Activated B cell treated with CpG ODN at 0.5 μM for 24 hours (primary cell): ENCODE measurements around the gene ING5. TPM values are rescaled to one million over a fixed set of nuclear protein-coding genes. Genes with fewer than 3 reads are reported as not detected.
A peak's percentile ranks its signal among the peaks of the same experiment; 100 is the strongest.

Experiments
- ATAC-seq: fragments of 200-7000 bp; cut with Tn5 transposase; one replicate; pipeline ENCODE4 v1.10.0; 2021; ENCODE audit warnings: low read depth, mild to moderate bottlenecking, moderate library complexity
- CTCF ChIA-PET: fragments of 350-600 bp; sonication (Branson Sonifier 250); formaldehyde crosslinking; loops from one replicate; lab custom pipeline; 2021; ENCODE audit warnings: antibody characterized with exemption; lab: Charles Lee
- POLR2A ChIA-PET: fragments of 350-600 bp; sonication (Branson Sonifier 250); formaldehyde crosslinking; loops from one replicate; lab custom pipeline; 2021; ENCODE audit warnings: antibody characterized with exemption; lab: Charles Lee
- DNase-seq: peaks from one replicate; pipeline ENCODE4 v3.0.0; 2022
- H3K27ac Mint-ChIP-seq: one replicate; pipeline ENCODE4 v1.8.0; 2020; ENCODE audit warnings: mixed read lengths
- H3K27me3 Mint-ChIP-seq: one replicate; pipeline ENCODE4 v1.8.0; 2021; ENCODE audit warnings: mixed read lengths
- H3K36me3 Mint-ChIP-seq: one replicate; pipeline ENCODE4 v1.8.0; 2021; ENCODE audit warnings: low read depth, mixed read lengths
- H3K4me1 Mint-ChIP-seq: one replicate; pipeline ENCODE4 v1.8.0; 2021; ENCODE audit warnings: mixed read lengths
- H3K4me3 Mint-ChIP-seq: one replicate; pipeline ENCODE4 v1.8.0; 2020; ENCODE audit warnings: mild to moderate bottlenecking, mixed read lengths
- H3K9me3 Mint-ChIP-seq: one replicate; pipeline ENCODE4 v1.8.0; 2020; ENCODE audit warnings: mixed read lengths
- intact Hi-C: fragments of 100-400 bp; cut with micrococcal nuclease; formaldehyde crosslinking; loops from one replicate; pipeline ENCODE4 v1.15.1; 2024
- total RNA-seq: library from RNA; stranded (reverse); gene quantifications from 2 replicates; pipeline ENCODE4 v1.2.3, GENCODE V29; 2022
- TF ChIP-seq, protein P1 (sequence below): fragments of 200-600 bp; IDR thresholded peaks from one replicate; pipeline ENCODE4 v1.8.0; 2022; ENCODE audit warnings: antibody characterized with exemption, mild to moderate bottlenecking

ING5 gene
- total RNA-seq, 1 donor from 2014 or later, result 61.1 TPM

DNA sequence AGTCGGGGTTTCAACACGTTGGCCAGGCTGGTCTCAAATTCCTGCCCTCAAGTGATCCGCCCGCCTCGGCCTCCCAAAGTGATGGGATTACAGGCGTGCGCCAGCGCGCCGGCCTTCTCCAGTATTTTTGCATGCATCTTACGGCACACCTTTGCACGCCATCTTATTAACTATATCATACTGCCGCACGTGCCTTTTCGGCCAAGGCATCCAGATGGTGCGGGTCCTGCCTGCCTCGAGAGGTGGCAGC lies 765 bp upstream of the ING5 start:
- DNase-seq (no peak), ATAC-seq (no peak)
- TF ChIP-seq, protein P1, sequence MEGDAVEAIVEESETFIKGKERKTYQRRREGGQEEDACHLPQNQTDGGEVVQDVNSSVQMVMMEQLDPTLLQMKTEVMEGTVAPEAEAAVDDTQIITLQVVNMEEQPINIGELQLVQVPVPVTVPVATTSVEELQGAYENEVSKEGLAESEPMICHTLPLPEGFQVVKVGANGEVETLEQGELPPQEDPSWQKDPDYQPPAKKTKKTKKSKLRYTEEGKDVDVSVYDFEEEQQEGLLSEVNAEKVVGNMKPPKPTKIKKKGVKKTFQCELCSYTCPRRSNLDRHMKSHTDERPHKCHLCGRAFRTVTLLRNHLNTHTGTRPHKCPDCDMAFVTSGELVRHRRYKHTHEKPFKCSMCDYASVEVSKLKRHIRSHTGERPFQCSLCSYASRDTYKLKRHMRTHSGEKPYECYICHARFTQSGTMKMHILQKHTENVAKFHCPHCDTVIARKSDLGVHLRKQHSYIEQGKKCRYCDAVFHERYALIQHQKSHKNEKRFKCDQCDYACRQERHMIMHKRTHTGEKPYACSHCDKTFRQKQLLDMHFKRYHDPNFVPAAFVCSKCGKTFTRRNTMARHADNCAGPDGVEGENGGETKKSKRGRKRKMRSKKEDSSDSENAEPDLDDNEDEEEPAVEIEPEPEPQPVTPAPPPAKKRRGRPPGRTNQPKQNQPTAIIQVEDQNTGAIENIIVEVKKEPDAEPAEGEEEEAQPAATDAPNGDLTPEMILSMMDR, result no peak
- H3K9me3 Mint-ChIP-seq, result no peaks in the 10 kb centered on the region
- H3K4me3 Mint-ChIP-seq, result peak overlapping the region; percentile 87
- peak overlapping the region; percentile 86 for H3K27ac Mint-ChIP-seq
- no peaks in the 10 kb centered on the region for H3K27me3 Mint-ChIP-seq
- ChIA-PET POLR2A (interaction anchor here (0.5 to 6.6 kb wide), 21 partner anchors 9 to 1114 kb away, joined by 3 to 117 read pairs (median 5); partner anchors contain the start of genes ATG4B, CAPN10, D2HGDH and DTYMK), CTCF (interaction anchor here (1.5 to 1.9 kb wide), 2 partner anchors 33 to 177 kb away, joined by 5 to 13 read pairs; partner anchors contain the start of gene D2HGDH)
- H3K36me3 Mint-ChIP-seq, result peaks cover 20% of the 10 kb centered on the region
- intact Hi-C loops, result loop anchor here (1.0 to 5.0 kb wide), 5 partner anchors 33 to 1140 kb away; partner anchors contain the start of genes D2HGDH, HDLBP, SEPTIN2 and STK25
- H3K4me1 Mint-ChIP-seq, result peaks cover 26% of the 10 kb centered on the region

- peak; percentile 73 for ATAC-seq
- peaks cover 30% of the 10 kb centered on the region for H3K36me3 Mint-ChIP-seq
- no peaks in the 10 kb centered on the region for H3K9me3 Mint-ChIP-seq
- ChIA-PET POLR2A (interaction anchor here (0.7 to 6.6 kb wide), 21 partner anchors 8 to 1141 kb away, joined by 3 to 117 read pairs (median 5); partner anchors contain the start of genes ATG4B, CAPN10, D2HGDH and DTYMK), CTCF (interaction anchor here (0.7 to 2.1 kb wide), 7 partner anchors 14 to 248 kb away, joined by 3 to 13 read pairs (median 4); partner anchors contain the start of genes D2HGDH and DTYMK)
- peak overlapping the region; percentile 82 for H3K4me3 Mint-ChIP-seq
- H3K27me3 Mint-ChIP-seq, result no peaks in the 10 kb centered on the region
- TF ChIP-seq, protein P1, result no peak
- H3K4me1 Mint-ChIP-seq, result peaks cover 26% of the 10 kb centered on the region
- peak overlapping the region; percentile 79 for H3K27ac Mint-ChIP-seq
- peak; percentile 93 for DNase-seq
- intact Hi-C loops, result loop anchor here (1.0 to 5.0 kb wide), 6 partner anchors 16 to 870 kb away; partner anchors contain the start of genes ATG4B, DTYMK and THAP4
Measured at GRCh38 chr2:241702155-241703031, 554 bp downstream of the ING5 start.

- H3K4me3 Mint-ChIP-seq, result peak overlapping the region; percentile 82
- ChIA-PET CTCF (interaction anchor here (0.7 to 2.1 kb wide), 5 partner anchors 15 to 175 kb away, joined by 3 to 12 read pairs (median 4); partner anchors contain the start of gene DTYMK), POLR2A (interaction anchor here (0.6 to 6.6 kb wide), 4 partner anchors 15 to 379 kb away, joined by 4 to 117 read pairs (median 42); partner anchors contain the start of genes D2HGDH and DTYMK)
- ATAC-seq (no peak), DNase-seq (no peak)
- peaks cover 26% of the 10 kb centered on the region for H3K4me1 Mint-ChIP-seq
- H3K36me3 Mint-ChIP-seq, result peaks cover 35% of the 10 kb centered on the region
- TF ChIP-seq, protein P1, result no peak
- no peaks in the 10 kb centered on the region for H3K27me3 Mint-ChIP-seq
- peak overlapping the region; percentile 79 for H3K27ac Mint-ChIP-seq
- intact Hi-C loops, result loop anchor here (5.0 kb wide), 1 partner anchor 86 kb away; no protein-coding TSS in a partner anchor
- no peaks in the 10 kb centered on the region for H3K9me3 Mint-ChIP-seq
Measured at GRCh38 chr2:241703032-241703604, 1.3 kb downstream of the ING5 start.

DNA sequence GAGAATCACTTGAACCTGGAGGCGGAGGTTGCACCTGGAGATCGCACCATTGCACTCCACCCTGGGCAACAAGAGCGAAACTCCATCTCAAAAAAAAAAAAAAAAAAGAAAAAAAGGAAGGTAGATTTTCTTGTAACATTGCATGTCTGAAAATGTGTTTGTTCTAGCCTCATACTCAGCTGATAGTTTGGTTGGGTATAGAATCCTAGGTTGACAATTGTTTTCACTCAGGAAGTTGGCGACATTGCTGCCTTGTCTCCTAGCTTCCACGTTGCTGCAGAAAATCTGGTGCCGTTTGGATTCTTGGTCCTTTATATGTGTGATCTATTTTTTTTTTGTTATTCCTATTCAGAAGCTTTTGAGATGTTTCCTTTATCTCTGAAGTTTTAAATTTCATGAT lies 4.7 kb downstream of the ING5 start:
- DNase-seq (no peak), ATAC-seq (no peak)
- Mint-ChIP-seq H3K4me1 (peaks cover 16% of the 10 kb centered on the region), H3K27me3 (no peaks in the 10 kb centered on the region), H3K4me3 (no peak overlapping the region), H3K9me3 (no peaks in the 10 kb centered on the region), H3K36me3 (peaks cover 60% of the 10 kb centered on the region), H3K27ac (no peak overlapping the region)
- intact Hi-C loops, result no loop called here
- POLR2A ChIA-PET, result interaction anchor here (0.8 to 1.0 kb wide), 3 partner anchors 20 to 175 kb away, joined by 3 to 9 read pairs (median 6); partner anchors contain the start of gene DTYMK
- CTCF ChIA-PET, result no interaction called here
- TF ChIP-seq, protein P1, result no peak
